ENCODE results near the gene LY6G6F. TPM values are rescaled to one million over a fixed set of nuclear protein-coding genes. Genes with fewer than 3 reads are reported as not detected.

The LY6G6F gene
- total and polyA plus RNA-seq, 2 of the 13 experiments (the other 11 are each of a cell fraction or from before 2014, with no cell fraction given): not detected

GRCh38 chr6:31660381-31661261 lies 46.0 kb upstream of the LY6G6F start, which contains the start of gene C6orf47 (continued):
- 0 out of 2 replicates have a peak, but pooled peaks have one; percentile 25 for TF ChIP-seq ZNF782 (CRISPR knock-in tag; IDR thresholded peaks at IDR 0.05; ENCODE audit: borderline replicate concordance)
- TF ChIP-seq DMTF1 (CRISPR knock-in tag; IDR thresholded peaks at IDR 0.05): no peak
- 0 out of 2 replicates have a peak, but pooled peaks have one; percentile 46 for TF ChIP-seq ZBTB34 (CRISPR knock-in tag; IDR thresholded peaks at IDR 0.05)
- peak; percentile 71 for TF ChIP-seq DRAP1 (CRISPR knock-in tag; IDR thresholded peaks at IDR 0.05)
- no peak for TF ChIP-seq RAD51 (IDR thresholded peaks at IDR 0.05; ENCODE audit: borderline replicate concordance)
- peak; percentile 65 for TF ChIP-seq PHF20 (CRISPR knock-in tag; IDR thresholded peaks at IDR 0.05)
- TF ChIP-seq DNMT3B (CRISPR knock-in tag; conservative IDR thresholded peaks at IDR 0.05): peak; percentile 55; the same call in 1 of the 2 replicates
- peak; percentile 45; the same call in 1 of the 2 replicates for TF ChIP-seq ZSCAN25 (CRISPR knock-in tag; IDR thresholded peaks at IDR 0.05)
- TF ChIP-seq ZNF816 (CRISPR knock-in tag; IDR thresholded peaks at IDR 0.05; ENCODE audit: borderline replicate concordance): peak; percentile 85; the same call in 1 of the 2 replicates
- TF ChIP-seq ATM (IDR thresholded peaks at IDR 0.05; ENCODE audit: borderline replicate concordance): no peak
- peak; percentile 92; the same call in 1 of the 2 replicates for TF ChIP-seq ETS1 (CRISPR knock-in tag; IDR thresholded peaks at IDR 0.05)
- no peak for TF ChIP-seq MYNN (CRISPR knock-in tag; IDR thresholded peaks at IDR 0.05; ENCODE audit: low read depth)
- 0 out of 2 replicates have a peak, but pooled peaks have one; percentile 23 for TF ChIP-seq TSC22D2 (CRISPR knock-in tag; IDR thresholded peaks at IDR 0.05; ENCODE audit: borderline replicate concordance)
- TF ChIP-seq ZNF501 (CRISPR knock-in tag; IDR thresholded peaks at IDR 0.05): peak; percentile 94
- peak; percentile 88 for TF ChIP-seq BRD4 (CRISPR knock-in tag; IDR thresholded peaks at IDR 0.05)
- peak; percentile 88 for TF ChIP-seq ZNF503 (CRISPR knock-in tag; IDR thresholded peaks at IDR 0.05)
- TF ChIP-seq ZNF775 (CRISPR knock-in tag; IDR thresholded peaks at IDR 0.05; ENCODE audit: borderline replicate concordance): no peak
- peak; percentile 82; the same call in 1 of the 2 replicates for TF ChIP-seq ZNF598 (CRISPR knock-in tag; IDR thresholded peaks at IDR 0.05; ENCODE audit: borderline replicate concordance)
- TF ChIP-seq TRIM22 (IDR thresholded peaks at IDR 0.05): no peak
- peak; percentile 58; the same call in 1 of the 2 replicates for TF ChIP-seq ZNF143 (CRISPR knock-in tag; IDR thresholded peaks at IDR 0.05)
